ENCODE measurements around the gene FBXW11.

DNA sequence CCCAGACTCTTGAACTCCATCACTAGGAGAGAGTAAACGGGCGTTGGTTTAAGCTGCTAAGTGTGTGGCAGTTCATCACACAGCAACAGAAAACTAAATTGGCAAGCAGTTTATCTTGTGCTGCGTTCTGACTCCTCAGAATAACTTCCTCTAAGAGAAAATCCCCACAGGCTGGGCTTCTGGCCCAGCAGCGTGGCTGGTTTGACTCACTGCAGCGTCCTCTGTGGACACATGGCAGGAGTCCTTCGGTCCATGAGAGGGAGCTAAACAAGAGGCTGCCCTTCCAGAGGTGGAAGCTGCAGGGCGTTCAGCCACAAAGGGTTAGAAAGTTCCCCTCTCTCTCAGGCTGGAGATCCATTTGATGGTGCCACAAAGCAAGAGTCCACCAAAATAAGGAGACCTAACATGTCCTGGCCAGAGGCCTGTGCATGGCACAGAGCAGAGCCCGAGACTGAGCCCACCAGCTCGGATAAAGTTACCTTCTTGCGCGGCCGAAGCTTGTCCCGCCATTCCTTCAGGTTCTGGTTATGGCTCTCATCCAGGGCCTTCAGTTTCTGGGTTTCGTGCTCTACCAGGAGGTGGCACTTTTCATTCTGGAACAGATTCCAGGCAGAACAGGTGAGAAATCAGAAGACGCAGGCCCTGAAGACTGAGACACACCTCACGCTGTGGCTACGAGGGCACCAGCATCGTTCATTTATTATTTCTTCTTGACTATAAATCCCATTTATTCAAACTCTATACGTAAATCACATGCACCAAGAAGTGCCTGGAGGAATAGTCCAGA lies 46.2 kb upstream of the FBXW11 start:
- TF ChIP-seq, protein P1, sequence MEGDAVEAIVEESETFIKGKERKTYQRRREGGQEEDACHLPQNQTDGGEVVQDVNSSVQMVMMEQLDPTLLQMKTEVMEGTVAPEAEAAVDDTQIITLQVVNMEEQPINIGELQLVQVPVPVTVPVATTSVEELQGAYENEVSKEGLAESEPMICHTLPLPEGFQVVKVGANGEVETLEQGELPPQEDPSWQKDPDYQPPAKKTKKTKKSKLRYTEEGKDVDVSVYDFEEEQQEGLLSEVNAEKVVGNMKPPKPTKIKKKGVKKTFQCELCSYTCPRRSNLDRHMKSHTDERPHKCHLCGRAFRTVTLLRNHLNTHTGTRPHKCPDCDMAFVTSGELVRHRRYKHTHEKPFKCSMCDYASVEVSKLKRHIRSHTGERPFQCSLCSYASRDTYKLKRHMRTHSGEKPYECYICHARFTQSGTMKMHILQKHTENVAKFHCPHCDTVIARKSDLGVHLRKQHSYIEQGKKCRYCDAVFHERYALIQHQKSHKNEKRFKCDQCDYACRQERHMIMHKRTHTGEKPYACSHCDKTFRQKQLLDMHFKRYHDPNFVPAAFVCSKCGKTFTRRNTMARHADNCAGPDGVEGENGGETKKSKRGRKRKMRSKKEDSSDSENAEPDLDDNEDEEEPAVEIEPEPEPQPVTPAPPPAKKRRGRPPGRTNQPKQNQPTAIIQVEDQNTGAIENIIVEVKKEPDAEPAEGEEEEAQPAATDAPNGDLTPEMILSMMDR (IDR thresholded peaks at IDR 0.05; ENCODE audit: low read depth, low read length) = no peak
- no peak for TF ChIP-seq EZH2phosphoT487 (IDR thresholded peaks at IDR 0.05; ENCODE audit: low read depth)

Measured in OCI-LY3 (cell line).